Liver (tissue), 3 donors: ENCODE results near the gene SERTM2.

Source experiments
- CTCF ChIP-seq: fragments of 150-350 bp; IDR thresholded peaks from 2 replicates; pipeline ENCODE4 v1.5.1; 2017; ENCODE audit warnings: improper control_type of control experiment, low read depth, low read length; ENCODE audit not compliant: missing input control
- JUND ChIP-seq, 2 donors: IDR thresholded peaks; 2 replicates each; pipeline ENCODE4 v1.6.1; 2016; ENCODE audit warnings: antibody characterized with exemption in 2 of 2
- RAD21 ChIP-seq, 2 donors: IDR thresholded peaks; 2 replicates each; pipeline ENCODE4 v1.6.1; 2016; ENCODE audit warnings: antibody characterized with exemption in 2 of 2, mild to moderate bottlenecking in 2 of 2
- REST ChIP-seq: IDR thresholded peaks from 2 replicates; pipeline ENCODE4 v1.6.1; 2016; ENCODE audit warnings: antibody characterized with exemption, mild to moderate bottlenecking
- donor health status: healthy.
- donor health status: healthy.

DNA sequence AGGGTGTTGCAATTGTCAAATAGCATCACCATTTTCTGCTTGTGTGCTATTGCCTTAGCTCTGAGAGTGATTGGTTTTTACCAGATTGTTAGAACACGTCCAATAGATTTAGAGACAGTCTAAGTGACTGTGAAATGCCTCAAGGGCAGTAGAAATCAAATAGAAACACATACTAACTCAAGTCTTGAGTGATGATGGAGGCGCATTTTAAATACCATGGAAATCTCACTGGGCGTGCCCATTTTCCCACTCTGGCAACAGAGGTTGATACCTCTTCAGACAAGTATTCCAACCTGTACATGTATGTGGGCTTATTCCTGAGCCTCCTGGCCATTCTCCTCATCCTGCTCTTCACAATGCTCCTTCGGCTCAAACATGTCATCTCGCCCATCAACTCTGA lies 7.2 kb downstream of the SERTM2 start:
- TF ChIP-seq REST (no peak), RAD21 (IDR thresholded peaks at IDR 0.05) (no peak), JUND (IDR thresholded peaks at IDR 0.05) (no peak), CTCF (no peak)
